Activated CD4-positive, alpha-beta T cell treated with anti-CD3 and anti-CD28 coated beads, Interleukin-10, Interleukin-2, amounts not matched to agents 100 ng/mL and 50 ng/mL, durations not matched to agents 16 hours and 8 hours (primary cell): ENCODE measurements around the gene RALY.
A peak's percentile ranks its signal among the peaks of the same experiment; 100 is the strongest.

Experiments used
- DNase-seq: peaks from one replicate; pipeline ENCODE4 v3.0.0-alpha.2; 2020

Gene RALY

DNA sequence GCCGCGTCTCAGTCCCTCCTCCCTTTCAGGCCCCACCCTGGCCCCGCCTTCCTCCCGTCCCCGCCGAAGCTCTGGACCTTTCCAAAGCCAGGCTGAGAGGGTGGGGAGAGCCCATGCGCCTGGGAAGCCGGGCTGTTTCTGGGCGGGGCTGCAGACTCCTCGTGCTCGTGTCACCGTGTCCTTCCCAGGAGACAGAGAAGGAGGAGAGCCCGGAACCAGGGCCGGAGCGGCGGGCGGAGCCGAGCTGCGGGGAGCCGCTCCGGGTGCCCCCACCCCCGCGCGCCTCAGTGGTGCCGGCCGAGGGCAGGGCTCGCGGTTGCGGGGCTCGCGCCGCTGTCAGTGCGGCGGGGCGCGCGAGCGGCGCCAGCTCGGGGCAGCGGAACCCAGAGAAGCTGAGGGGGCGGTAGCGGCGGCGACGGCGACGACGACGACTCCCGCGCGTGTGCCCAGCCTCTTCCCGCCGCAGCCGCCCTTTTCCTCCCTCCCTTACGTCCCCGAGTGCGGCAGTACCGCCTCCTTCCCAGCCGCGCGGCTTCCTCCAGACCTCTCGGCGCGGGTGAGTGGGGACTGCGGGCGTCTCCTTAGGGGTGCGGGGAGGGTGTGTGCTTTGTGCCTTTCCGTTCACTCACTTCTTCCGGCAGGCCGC lies at the start of gene RALY:
TSS of gene RALY (plus strand) at position 336 of the 646 bp plus-strand sequence. CDS start 78,164 bp downstream, outside the sequence.
- DNase-seq, result peak; percentile 97

DNA sequence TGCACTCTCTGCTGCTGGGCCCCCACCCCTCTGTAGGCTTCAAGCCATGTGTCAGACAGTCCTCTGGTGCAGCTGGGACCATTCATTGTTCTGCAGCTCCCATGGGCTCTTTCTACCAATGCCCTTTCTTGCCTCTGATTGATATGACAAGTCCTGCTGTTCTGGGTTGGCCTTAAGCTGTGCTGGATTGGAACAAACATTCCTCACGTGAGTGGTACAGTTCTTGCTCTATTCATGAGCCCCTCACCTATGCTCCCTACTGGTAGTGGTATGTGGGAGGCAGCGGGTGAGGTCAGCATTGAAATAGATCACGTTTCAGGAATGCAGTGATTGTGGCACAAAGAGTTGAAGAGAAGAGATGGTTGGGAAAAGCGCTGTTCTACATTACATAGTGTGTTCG lies 48.8 kb upstream of the RALY start:
- DNase-seq, result no peak

DNA sequence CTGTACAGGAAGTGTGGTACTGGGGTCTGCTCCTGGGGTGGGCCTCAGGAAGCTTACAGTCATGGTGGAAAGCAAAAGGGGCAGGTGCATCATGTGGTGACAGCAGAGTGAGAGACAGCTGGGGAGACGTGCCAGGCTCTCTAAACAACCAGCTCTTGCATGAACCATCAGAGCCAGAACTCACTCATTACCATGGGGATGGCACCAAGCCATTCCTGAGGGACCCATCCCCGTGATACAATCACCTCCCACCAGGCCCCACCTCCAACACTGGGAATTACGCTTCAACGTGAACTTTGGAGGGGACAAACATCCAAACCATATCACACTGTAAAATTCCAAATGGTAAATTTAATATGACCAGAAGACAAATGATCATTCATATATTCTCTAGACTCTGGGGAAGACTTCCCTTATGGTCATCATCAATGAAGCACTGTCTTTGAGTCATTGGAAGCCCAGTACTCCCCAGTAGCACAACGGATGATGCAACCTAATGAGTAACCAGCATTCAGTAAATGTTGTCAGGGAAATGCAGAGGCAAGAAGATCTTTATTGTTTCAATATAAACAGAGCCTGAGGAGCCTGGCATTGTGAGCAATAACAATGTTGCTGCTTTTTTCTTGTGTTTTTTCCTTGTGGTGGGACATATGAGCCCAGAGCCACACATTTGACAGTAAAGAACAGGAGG lies 48.2 kb upstream of the RALY start:
- DNase-seq, result no peak

GRCh38 chr20:33947709-33948295 lies 45.9 kb upstream of the RALY start:
- peak; percentile 55 for DNase-seq

DNA sequence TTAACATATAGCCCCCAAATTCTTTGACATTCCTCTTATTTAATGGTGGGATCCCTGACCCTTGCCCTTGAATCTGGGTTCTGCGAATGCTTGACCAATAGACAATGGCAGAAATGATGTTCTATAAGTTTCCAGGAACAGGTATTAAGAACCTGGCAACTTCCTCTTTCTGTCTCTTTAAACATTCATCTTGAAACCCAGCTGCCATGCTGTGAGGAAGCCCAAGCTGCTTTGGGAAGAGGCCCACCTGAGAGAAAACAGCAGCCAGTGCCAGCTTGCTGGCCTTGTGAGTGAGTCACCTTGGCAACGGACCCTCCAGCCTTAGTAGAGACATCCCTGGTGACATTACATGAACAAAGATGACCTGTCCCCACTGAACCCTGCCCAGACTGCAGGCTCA lies 45.2 kb upstream of the RALY start:
- DNase-seq, result no peak

- no peak for DNase-seq
These were observed 42.5 kb upstream of the RALY start for GRCh38 chr20:33951171-33951570.

- no peak for DNase-seq
These were observed 39.2 kb upstream of the RALY start for GRCh38 chr20:33954504-33954903.

- DNase-seq, result no peak
These were observed 30.0 kb upstream of the RALY start for GRCh38 chr20:33963751-33964150.

DNA sequence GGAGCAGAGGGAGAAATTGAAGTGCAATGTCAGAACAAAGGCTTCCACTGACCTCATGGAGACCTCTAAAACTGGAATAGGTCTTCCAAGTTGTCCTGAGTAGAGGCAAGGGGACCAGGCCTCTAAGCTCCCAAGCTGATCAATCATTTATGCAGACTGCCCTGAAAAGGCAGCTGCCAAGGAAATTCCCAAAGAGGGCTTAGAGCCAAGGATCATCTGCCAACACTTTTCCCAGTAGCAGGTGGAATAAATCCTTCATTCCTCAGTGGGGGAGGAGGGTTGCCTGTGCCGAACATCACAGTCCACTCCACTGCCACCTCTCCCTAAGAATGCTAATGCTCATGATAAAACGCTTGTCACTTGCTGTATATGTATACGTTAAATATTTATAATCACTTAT lies 29.3 kb upstream of the RALY start:
- DNase-seq, result no peak

GRCh38 chr20:33967126-33967525 lies 26.6 kb upstream of the RALY start:
- DNase-seq, result no peak

DNA sequence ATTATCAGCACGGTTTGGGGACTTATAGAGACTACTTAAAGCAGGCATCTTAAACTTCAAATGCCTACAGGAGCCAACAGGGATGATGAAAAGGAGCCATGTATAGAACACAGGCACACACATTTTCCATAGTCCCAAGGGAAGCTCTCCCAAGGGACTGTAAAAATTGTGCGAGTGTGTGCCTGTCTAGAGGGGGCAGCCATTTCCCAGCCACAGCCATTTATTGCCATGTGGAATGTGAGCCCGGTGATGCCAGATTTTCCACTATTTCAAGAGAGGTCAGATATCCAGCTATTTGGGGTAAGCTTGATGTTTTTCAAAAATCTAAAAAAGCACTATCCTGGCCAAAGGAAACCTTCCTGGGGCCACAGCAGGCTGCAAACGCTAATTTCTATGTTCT lies 24.1 kb upstream of the RALY start:
- no peak for DNase-seq

GRCh38 chr20:33970229-33970628 lies 23.5 kb upstream of the RALY start:
- no peak for DNase-seq

DNA sequence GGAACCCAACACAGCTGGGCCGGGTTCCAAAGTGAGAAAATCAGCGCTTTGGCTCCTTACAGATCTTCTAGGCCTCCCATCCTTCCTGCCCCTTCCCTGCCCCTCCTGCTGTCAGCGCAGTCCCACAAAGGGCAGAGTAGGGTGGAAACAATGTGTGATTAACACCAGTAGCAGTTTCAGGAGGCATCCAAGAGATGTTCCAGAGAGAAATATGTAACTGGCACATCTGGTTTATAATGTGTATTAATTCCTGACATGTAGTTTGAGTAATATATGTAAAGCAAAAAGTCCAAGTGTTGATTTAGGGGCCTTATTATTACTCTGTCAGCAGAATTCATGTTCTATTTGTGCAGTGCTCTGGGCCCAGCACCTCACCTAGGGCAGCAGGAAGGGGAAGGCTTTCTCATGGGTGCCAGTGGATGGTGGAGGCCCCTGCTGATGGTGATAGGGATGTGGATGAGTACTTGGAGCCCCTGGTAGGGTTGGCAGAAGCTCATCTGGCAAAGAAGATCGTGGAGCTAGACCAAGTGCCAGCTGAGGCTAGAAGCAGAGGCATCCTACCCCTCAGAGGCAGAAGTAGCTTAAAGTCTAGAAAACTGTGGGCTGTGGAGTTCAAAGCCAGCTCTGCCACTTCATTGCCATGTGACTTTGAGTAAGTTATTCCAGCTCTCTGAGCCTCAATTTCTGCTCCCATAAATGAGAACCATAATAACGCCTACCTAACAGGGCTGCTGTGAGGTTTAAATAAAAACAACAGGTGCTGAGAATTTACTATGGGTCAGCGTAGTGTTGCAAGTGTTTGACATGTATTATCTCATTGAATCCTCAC lies 22.4 kb upstream of the RALY start:
- no peak for DNase-seq

DNA sequence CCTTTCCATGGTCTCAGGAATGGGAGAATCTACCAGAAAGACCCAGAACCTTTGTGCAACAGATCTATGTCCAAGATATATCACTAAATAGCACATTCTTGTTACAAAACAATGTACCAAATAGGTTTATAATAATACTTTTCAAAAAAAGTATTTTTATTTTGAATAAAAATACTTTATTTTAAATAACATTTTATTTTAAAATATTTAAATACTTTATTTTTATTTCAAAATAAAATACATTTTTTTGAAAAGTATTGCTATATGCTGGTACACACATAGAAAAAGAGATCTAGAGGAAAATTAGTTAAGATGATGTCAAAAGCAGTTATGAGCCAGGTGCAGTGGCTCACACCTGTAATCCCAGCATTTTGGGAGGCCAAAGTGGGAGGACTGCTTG lies 16.8 kb upstream of the RALY start:
- no peak for DNase-seq

GRCh38 chr20:33977535-33977934 lies 16.2 kb upstream of the RALY start:
- DNase-seq, result no peak

GRCh38 chr20:33979094-33979493 lies 14.6 kb upstream of the RALY start:
- DNase-seq, result no peak

DNA sequence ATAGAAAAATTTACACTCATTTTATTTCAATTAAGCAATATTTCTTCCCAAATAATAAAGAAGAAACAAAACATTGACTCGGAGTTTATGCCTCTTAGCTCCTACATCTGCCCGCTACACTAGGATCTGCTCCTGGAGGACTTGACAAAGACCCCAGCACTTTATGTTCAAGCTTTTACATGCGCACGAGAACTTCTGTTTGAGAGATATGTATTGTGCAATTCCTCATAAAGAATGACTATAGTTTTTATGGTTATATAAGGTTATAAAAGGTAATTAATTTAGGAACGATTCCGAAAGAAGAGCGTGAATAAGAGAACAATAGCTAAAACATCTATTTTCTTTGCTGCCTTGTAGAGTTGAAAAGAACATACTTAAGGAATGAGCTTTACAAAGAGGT lies 12.4 kb upstream of the RALY start:
- DNase-seq, result no peak

DNA sequence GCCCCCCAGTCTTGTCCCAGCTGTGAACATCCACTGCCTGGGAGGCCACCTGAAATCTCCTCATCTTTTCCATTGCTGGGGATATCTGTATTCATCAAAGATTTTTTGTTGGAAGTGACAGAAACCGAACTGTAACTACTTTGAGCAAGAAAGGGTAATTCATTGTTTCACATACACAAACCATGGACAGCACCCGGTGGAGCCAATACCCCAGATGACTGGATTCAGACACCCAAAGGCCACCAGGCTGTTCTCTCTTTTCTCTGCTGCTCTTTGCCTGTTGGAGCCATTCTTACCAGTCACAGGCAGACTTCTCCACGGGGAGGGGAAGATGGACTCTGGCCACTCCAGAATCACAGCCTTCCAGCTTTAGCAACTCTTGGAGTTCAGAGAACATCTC lies 11.7 kb upstream of the RALY start:
- DNase-seq, result no peak

- DNase-seq, result no peak
These were observed 10.3 kb upstream of the RALY start for GRCh38 chr20:33983371-33983770.

DNA sequence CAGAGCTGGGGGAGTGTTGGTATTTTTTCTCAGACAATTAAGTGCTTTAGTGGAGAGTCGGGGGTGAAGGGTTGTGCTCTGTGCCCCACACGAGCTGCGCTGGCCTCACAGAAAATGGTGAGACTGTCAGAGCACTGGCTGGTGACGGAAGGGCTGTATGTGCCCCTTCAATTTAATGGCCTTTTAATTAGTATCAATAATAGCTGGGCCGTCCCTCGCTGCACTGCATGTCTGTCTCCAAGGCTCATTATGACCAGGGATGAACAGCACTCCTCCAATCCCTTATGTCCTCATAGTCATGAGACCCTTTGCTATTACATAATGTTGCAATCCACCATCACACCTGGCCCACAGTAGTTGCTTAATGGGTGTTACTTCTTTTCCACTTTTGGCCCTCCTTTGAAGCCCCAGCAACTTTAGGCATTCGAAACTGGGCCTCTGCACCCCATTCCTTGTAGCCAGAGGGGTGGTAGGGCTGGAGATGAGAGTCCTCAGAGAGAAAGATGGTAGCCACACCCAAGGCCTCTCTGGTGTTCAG lies 9.5 kb upstream of the RALY start:
- no peak for DNase-seq

DNA sequence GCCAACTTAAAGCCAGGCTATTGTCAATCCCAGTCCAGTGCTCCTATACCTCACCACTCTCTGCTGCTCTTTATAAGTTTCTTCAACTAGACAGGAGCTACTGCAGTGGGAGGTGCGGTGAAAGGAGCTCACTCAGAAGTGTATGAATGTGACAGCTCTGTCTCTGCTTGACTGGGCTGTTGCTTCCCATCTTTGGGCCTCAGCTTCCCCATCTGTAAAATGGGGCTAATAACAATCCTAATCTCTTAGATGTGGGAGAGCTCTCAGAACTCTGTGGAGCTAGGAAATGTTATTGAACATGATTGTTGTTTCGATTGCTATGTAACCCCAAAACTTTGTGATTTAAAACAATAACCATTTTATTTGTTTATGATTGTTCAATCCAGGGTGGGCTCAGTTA lies 8.4 kb upstream of the RALY start:
- DNase-seq, result no peak

DNA sequence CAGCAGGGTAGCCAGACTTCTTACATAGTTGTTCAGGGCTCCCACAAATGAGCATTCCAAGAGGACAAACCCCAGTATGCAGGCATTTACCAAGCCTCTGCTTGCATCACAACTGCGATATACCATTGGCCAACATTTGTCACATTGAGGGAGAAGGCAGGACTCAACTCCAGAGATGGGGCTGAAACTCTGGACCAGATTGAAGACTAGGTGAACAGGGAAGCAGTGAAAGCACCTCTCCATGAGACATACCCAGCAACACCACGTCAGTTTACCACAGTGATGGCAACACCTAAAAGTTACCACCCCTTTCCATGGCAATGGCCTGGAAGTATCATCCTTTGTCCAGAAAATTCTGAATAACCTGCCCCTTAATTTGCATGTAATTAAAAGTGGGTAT lies 7.9 kb upstream of the RALY start:
- DNase-seq, result no peak

GRCh38 chr20:33986560-33987216 lies 7.0 kb upstream of the RALY start:
- DNase-seq, result no peak
